Ishikawa (cell line): ENCODE measurements around the gene KATNAL1.

Experiments
- CEBPB ChIP-seq: IDR thresholded peaks from 2 replicates; pipeline ENCODE4 v1.6.1; 2012
- CREB1 ChIP-seq: IDR thresholded peaks from 2 replicates; pipeline ENCODE4 v1.6.1; 2012; ENCODE audit warnings: low read depth
- EGR1 ChIP-seq: IDR thresholded peaks from 2 replicates; pipeline ENCODE4 v1.6.1; 2012
- EP300 ChIP-seq: IDR thresholded peaks from 2 replicates; pipeline ENCODE4 v1.6.1; 2012; ENCODE audit warnings: borderline replicate concordance
- FOXM1 ChIP-seq: IDR thresholded peaks from 2 replicates; pipeline ENCODE4 v1.6.1; 2012; ENCODE audit warnings: low read depth, borderline replicate concordance
- NFIC ChIP-seq: IDR thresholded peaks from 2 replicates; pipeline ENCODE4 v1.6.1; 2012
- RAD21 ChIP-seq: IDR thresholded peaks from 2 replicates; pipeline ENCODE4 v1.6.1; 2012; ENCODE audit warnings: low read depth
- TAF1 ChIP-seq: IDR thresholded peaks from 2 replicates; pipeline ENCODE4 v1.6.1; 2012; ENCODE audit warnings: low read depth, mild to moderate bottlenecking
- TCF12 ChIP-seq: IDR thresholded peaks from 2 replicates; pipeline ENCODE4 v1.6.1; 2012; ENCODE audit warnings: low read depth
- TEAD4 ChIP-seq: IDR thresholded peaks from 2 replicates; pipeline ENCODE4 v1.6.1; 2012
- YY1 ChIP-seq: IDR thresholded peaks from 2 replicates; pipeline ENCODE4 v1.6.1; 2012; ENCODE audit warnings: low read depth
- ZBTB7A ChIP-seq: IDR thresholded peaks from 2 replicates; pipeline ENCODE4 v1.6.1; 2012; ENCODE audit warnings: low read depth
- TF ChIP-seq, protein P1 (sequence below): IDR thresholded peaks from 2 replicates; pipeline ENCODE4 v1.6.1; 2012
- TF ChIP-seq, protein P2 (sequence below): IDR thresholded peaks from 2 replicates; pipeline ENCODE4 v1.6.1; 2012; ENCODE audit warnings: low read depth, mild to moderate bottlenecking
- TF ChIP-seq, protein P3 (sequence below): IDR thresholded peaks from 2 replicates; pipeline ENCODE4 v1.6.1; 2012

Gene KATNAL1

DNA sequence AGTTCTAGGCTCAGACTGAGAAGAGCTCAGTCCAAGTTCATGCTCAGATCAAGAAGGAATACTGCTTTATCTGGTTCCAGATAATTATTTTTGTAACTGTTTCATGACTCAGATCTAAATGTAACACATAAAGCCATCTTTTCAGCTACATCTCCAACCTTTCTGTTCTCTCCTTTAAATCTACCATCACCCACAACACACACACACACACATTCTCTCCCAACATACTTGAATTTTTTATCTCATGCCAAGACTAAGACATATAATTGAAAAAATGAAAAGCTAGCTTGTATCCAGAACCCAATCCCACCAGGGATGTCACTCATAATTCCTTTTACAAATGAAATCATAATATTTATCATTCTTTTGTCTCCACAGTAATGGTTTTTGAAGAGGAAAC, 7.6 kb downstream of the KATNAL1 start:
- no peak for TF ChIP-seq CEBPB
- no peak for TF ChIP-seq EGR1
- no peak for TF ChIP-seq TAF1
- TF ChIP-seq, protein P1, sequence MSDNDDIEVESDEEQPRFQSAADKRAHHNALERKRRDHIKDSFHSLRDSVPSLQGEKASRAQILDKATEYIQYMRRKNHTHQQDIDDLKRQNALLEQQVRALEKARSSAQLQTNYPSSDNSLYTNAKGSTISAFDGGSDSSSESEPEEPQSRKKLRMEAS: no peak
- no peak for TF ChIP-seq CREB1
- TF ChIP-seq, protein P2, sequence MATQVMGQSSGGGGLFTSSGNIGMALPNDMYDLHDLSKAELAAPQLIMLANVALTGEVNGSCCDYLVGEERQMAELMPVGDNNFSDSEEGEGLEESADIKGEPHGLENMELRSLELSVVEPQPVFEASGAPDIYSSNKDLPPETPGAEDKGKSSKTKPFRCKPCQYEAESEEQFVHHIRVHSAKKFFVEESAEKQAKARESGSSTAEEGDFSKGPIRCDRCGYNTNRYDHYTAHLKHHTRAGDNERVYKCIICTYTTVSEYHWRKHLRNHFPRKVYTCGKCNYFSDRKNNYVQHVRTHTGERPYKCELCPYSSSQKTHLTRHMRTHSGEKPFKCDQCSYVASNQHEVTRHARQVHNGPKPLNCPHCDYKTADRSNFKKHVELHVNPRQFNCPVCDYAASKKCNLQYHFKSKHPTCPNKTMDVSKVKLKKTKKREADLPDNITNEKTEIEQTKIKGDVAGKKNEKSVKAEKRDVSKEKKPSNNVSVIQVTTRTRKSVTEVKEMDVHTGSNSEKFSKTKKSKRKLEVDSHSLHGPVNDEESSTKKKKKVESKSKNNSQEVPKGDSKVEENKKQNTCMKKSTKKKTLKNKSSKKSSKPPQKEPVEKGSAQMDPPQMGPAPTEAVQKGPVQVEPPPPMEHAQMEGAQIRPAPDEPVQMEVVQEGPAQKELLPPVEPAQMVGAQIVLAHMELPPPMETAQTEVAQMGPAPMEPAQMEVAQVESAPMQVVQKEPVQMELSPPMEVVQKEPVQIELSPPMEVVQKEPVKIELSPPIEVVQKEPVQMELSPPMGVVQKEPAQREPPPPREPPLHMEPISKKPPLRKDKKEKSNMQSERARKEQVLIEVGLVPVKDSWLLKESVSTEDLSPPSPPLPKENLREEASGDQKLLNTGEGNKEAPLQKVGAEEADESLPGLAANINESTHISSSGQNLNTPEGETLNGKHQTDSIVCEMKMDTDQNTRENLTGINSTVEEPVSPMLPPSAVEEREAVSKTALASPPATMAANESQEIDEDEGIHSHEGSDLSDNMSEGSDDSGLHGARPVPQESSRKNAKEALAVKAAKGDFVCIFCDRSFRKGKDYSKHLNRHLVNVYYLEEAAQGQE: no peak
- no peak for TF ChIP-seq NFIC
- TF ChIP-seq EP300: no peak
- TF ChIP-seq, protein P3, sequence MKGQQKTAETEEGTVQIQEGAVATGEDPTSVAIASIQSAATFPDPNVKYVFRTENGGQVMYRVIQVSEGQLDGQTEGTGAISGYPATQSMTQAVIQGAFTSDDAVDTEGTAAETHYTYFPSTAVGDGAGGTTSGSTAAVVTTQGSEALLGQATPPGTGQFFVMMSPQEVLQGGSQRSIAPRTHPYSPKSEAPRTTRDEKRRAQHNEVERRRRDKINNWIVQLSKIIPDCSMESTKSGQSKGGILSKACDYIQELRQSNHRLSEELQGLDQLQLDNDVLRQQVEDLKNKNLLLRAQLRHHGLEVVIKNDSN: no peak
- no peak for TF ChIP-seq YY1
- TF ChIP-seq TEAD4: no peak
- no peak for TF ChIP-seq ZBTB7A
- no peak for TF ChIP-seq TCF12
- TF ChIP-seq RAD21: no peak
- TF ChIP-seq FOXM1: no peak

DNA sequence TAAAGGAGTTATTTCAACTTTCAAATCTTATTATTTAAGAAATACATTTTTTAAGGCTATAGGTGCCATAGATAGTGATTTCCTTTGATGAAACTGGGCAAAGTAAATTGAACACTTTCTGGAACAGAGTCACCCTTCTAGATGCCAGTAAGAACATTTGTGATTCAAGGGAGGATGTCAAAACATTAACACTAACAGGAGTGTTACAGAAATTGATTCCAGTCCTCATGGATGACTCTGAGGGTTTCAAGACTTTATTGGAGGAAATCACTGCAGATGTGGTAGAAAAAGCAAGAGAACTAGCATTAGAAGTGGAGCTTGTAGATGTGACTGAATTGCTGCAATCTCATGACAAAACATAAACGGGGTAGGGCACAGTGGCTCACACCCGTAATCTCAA, 12.2 kb downstream of the KATNAL1 start:
- TF ChIP-seq NFIC (no peak), EP300 (no peak), TCF12 (no peak), CEBPB (no peak), EGR1 (no peak), CREB1 (no peak), TAF1 (no peak), FOXM1 (no peak), TEAD4 (no peak), RAD21 (no peak), YY1 (no peak), ZBTB7A (no peak)
- TF ChIP-seq, protein P3: no peak
- TF ChIP-seq, protein P1: no peak
- TF ChIP-seq, protein P2: no peak

DNA sequence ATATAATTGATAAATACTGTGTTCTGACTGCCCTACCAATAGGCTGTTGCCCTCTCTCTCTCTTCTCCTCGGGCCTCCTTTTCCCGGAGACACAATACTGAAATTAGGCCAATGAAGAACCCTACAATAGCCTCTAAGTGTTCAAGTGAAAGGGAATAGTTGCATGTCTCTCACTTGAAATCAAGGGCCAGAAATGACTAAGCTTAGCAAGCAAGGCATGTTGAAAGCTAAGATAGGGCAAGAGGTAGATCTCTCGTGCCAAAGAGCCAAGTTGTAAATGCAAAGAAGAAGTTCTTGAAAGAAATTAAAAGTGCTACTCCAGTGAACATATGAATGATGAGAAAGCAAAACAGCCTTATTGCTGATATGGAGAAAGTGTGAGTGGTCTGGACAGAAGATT, 13.3 kb downstream of the KATNAL1 start:
- TF ChIP-seq, protein P2: no peak
- TF ChIP-seq CREB1 (no peak), TEAD4 (no peak), RAD21 (no peak), FOXM1 (no peak), EGR1 (no peak)
- TF ChIP-seq, protein P3: no peak

DNA sequence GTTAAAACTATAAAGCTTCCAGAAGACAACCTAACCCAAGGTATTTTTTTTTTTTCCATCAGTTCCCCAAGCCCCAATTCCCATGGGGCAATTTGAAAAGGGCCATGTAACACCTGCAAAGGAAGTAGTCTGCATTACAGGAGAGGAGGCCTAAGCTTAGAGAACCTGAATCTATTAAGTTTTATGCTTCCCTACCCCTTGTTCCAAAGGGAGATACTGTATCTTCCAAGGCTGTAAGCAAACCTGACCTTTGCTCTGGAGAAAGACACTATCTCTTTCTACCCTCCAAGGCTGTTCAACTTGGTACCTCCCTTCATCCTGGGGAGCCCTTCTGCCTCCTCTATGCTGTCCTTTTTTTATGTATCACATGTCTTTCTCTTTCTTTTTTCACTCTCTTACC, 15.0 kb downstream of the KATNAL1 start:
- TF ChIP-seq FOXM1: no peak
- TF ChIP-seq EGR1: no peak
- no peak for TF ChIP-seq NFIC
- TF ChIP-seq EP300: no peak
- no peak for TF ChIP-seq TCF12
- no peak for TF ChIP-seq TEAD4
- TF ChIP-seq, protein P1: no peak
- no peak for TF ChIP-seq ZBTB7A
